GM19193 (cell line): Measurements from ENCODE around the gene YWHAE.

Source experiments
- POLR2A ChIP-seq: IDR thresholded peaks from 4 replicates; pipeline ENCODE4 v1.6.1; 2011; ENCODE audit not compliant: insufficient read depth, insufficient read length; ENCODE audit errors: extremely low read depth

The YWHAE gene

DNA sequence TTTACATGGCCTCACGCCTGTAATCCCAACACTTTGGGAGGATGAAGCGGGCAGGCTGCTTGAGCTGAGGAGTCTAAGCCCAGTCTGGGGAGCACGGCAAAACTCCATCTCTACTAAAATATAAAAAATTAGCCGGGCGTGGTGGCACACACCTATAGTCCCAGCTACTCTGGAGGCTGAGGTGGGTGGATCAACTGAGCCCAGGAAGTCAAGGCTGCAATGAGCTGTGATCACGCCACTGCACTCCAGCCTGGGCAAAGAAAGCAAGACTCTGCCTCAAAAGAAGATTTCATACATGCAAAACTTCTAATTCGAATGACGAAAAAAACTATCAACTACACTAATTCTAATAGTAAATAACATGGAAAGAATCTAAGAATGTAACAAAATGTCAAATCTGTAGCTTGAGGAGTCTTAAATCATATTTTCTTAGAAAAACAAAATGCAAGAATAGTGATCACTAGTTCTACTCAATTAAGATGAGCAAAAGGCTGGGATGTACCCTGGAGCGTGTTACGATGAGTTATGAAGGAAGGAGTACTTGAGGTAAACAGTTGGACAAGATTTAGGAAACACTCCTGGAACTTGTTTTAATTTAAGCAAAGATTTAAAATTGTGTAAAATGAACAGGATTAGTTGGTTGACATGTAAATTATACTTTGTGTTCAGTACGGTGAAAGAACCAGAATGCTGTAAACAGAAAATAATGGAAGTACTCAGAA lies 20.7 kb downstream of the YWHAE start:
- no peak for TF ChIP-seq POLR2A

DNA sequence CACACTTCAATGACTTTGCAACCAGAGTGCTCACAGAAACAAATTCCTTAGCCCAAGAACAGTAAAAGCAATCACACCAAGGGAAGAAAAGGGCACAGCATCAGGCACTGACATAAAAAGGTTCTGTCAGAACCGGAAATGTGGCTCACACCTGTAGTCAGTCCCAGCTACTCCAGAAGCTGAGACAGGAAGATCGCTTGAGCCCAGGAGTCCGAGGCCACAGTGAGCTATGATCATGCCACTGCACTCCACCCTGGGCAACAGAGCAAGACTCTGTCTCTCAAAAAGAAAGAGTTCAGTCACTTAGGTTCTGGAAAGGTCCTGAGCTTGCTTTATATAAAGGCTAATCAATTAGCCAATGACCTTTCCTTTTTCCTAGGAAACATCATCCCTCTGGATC lies 22.7 kb downstream of the YWHAE start:
- TF ChIP-seq POLR2A, result no peak

DNA sequence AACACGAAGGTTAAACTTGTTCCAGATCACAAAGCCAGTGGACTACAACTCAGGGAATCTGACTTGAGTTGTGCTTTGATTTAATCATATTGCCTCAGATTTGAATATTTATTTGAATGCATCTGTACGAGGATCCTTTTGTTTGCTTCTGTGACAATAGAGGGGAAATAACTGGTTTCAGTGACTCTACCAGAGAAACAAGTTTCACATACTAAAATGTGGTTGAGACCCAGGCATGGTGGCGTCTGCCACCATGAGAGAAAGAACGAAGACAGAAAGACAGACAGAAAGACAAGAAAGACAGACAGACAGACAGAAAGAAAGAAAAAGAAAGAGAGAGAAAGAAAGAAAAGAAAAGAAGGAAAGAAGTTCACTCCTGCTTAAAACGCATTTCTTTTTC lies 24.0 kb downstream of the YWHAE start:
- TF ChIP-seq POLR2A, result no peak

DNA sequence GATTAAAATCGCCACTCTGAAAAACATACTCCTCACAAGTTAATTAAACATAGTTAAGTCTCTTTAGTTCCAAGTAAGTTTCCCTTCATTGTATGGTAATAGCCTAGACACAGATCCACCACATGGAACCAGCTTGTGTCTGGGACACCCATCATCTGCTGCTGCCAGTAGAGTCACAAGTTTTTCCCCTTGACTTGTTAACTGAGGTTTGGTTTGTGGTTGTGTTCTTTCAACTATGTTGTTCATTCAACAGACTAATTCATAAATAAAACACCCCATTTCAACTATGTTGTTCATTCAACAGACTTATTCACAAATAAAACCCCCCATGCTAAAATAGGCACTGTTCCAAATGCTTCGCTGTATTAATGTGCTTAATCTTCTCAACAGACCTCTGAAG lies 24.4 kb downstream of the YWHAE start:
- no peak for TF ChIP-seq POLR2A

DNA sequence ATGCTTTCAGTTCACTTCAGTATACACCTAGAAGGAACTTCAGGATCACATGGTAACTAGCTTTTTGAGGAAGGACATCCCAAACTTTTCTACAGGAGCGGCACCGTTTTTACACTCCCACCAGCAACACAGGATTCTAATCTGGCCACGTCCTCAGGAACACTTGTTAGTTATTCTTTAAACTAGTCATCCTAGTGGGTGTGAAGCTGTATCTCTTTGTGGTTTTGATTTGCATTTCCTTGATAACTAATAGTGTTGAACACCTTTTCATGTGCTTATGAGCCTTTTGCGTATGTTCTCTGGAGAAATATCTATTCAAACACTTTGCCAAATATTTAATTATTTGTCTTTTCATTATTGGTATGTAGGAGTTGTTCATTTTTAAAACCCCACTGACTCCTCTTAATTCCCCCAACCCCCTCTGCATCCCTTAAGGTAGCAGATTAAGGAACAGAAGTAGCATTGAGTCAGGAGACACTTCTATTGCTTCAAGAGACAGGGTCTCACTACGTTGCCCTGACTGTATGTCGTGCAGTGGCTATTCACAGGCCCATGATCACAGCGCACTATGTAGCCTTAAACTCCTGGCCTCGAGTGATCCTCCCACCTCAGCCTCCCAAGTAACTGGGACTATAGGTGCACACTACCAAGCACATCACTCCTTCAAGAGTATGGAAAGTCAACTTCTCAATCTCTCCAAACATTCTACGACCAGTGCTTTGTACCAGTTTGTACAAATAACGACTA lies 25.4 kb downstream of the YWHAE start:
- TF ChIP-seq POLR2A, result no peak

DNA sequence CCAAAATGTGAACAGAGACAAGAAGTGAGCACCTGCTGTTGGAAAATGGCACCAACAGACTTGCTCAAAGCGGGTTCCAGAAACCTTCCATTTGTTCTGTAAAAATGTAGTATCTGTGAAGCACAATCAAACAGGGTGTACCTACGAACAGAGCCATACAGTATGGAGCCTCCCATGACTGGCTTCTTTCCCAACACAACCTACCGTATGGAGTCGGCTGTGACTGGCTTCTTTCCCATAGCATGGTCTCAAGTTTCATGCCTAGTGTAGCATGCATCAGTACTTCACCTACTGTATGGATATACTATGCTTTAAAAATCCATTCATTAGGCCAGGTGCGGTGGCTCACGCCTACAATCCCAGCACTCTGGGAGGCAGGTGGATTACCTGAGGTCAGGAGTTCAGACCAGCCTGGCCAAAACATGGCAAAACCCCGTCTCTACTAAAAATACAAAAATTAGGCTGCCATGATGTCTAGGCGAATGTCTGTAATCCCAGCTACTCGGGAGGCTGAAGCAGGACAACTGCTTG lies 26.2 kb downstream of the YWHAE start:
- TF ChIP-seq POLR2A, result no peak

DNA sequence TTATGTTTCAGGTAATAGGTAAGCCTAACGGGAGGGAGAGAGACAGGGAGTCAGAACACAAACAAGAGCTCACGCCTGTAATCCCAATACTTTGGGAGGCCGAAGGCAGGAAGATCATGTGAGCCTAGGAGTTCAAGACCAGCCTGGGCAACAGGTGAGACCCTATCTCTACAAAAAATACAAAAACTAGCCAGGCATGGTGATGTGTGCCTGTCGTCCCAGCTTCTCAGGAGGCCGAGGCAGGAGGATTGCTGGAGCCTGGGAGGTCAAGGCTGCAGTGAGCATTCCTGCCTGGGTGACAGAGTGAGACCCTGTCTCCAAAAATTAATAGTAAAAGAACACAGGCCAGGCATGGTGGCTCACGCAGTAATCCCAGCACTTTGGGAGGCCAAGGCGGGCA lies 27.4 kb downstream of the YWHAE start:
- no peak for TF ChIP-seq POLR2A

DNA sequence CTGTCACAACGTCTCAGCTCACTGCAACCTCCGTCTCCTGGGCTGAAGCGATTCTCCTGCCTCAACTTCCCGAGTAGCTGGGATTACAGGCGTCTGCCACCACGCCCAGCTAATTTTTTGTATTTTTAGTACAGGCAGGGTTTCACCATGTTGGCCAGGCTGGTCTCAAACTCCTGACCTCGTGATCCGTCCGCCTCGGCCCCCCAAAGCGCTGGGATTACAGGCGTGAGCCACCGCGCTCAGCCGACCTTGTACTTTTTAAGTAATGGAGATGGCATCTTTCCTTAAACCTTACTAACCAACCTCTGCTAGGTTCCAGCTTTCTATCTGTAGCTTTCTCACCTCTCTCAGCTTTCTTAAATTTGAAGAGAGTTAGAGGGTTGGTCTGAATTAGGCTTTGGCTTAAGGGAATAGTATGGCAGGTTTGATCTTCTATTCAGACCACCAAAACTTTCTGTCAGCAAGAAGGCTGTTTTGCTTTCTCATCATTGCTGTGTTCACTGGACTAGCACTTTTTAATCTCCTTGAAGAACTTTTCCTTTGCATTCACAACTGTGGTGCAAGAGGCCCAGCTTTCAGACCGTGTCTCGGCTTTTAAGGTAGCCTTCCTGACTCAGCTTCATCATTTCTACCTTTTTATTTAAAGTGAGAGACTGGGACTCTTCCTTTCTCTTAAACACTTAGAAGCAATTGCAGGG lies 28.0 kb downstream of the YWHAE start:
- TF ChIP-seq POLR2A, result no peak

DNA sequence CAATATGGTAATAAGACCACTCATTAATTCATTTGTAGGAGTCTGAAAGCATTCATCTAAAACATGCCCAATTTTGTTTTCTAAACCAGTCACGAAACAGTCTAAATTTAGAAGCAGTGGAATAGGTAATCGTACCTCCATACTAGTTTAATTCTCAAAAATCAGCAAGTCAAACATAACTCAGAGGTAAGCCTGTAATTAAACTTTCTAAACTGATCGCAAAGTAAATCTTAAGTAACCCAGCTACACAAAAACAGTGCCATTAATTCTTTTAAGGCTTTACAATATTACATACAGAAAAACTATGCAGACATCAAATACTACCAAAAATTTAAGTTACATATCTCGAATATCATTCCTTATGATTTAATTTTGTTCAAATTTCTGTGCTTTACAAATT lies 31.4 kb downstream of the YWHAE start:
- TF ChIP-seq POLR2A, result no peak

DNA sequence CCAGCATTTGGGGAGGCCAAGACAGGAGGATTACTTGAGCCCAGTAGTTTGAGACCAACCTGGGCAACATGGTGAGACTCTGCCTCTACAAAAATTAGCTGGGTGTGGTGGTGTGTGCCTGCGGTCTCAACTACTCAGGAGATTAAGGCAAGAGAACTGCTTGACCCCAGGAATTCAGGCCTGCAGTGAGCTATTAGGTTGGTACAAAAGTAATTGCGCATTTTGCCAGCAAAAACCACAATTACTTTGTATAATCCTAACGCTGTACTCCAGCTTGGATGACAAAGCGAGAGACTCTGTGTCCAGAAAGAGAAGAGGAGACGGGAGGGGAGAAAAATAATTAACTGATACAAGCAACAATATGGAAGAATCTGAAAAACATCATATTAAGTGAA lies 32.7 kb downstream of the YWHAE start:
- TF ChIP-seq POLR2A, result no peak

DNA sequence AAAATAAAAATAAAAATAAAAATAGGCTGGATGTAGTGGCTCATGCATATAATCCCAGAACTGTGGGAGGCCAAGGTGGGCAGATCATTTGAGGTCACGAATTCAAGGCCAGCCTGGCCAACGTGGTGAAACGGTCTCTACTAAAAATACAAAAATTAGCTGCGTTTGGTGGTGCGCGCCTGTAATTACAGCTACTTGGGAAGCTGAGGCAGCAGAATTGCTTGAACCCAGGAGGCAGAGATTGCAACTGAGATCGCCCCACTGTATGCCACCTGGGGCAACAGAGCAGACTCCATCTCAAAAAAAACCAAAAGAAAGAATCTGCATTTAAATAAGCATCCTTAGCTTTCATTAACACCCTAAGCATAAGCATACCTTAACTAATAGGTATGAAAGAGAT lies 33.8 kb downstream of the YWHAE start:
- TF ChIP-seq POLR2A, result no peak

DNA sequence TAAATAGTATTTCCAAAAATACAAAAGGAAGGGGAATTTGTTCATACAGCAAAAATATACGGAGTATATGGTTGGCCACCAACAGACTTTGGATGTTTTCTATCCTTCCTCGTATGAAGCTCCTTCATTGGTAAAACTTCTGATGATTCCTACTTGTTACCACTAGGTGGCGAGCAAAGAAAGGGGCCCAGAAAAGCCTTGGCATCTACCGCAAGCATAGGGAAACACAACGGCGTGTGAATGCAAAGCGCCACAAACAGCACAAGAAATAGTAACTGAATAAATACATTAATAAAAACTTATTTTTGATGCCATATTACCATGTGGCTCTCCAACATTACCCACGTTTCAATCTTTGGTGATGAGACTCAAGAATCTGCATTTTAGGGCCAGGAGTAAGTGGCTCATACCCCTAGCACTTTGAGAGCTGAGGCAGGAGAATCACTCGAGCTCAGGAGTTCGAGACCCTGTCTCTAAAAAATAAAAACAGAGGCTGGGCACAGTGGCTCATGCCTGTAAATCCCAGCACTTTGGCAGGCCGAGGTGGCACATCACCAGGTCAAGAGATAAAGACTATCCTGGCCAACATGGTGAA lies 34.5 kb downstream of the YWHAE start:
- no peak for TF ChIP-seq POLR2A

DNA sequence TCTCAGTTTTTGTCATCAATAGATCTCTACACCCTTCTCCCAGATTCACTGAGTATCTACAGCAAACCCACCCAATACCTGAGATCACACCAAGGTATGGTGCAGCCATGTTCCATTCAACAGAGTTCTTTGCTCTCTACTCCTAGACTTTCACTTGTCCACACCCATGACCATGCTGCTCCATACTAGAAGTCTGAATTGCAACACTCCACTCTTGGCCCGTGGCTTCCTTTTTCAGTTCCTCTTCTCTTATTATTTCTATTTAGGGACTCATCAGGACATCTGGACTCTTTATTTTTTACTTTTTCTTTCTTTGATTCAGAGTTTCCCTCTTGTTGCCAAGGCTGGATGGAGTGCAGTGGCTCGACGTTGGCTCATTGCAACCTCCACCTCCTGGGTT lies 37.1 kb downstream of the YWHAE start:
- TF ChIP-seq POLR2A, result no peak

DNA sequence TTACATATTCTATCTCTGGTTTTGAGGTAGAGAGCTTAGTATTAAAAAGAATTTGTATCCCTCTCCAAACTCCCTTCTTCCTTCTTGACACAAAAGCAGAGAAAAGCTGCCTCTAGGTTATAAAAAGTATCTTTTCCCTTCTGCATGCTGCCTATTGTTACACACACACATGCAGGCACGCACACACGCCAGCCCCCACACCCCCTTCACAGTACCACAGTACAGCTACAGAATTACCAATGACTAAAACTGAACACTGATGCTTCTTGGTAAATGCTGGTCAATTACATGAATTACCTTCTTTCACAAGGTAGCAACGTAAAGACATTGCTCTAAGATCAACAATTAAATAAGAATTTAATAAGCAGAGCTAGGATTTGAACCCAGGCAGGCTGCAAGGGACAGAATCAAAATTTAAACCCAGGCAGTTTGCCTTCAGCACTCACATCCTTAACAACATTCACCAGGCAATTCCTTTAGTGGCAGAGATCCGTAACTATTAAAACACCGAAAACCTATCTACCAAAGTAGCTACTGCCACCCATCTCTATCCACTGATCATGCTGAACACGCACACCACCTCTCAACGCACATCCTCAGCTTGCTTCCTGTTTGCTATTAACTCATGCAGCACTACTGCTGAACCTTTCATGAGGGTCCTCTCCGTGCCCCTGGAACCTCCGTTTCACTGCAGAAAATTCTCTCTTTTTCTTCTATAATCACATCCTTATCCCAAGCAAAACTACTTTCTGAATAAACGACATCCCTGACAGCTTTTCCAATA lies 37.8 kb downstream of the YWHAE start:
- no peak for TF ChIP-seq POLR2A
